OCI-LY7 (cell line): Measurements from ENCODE around the gene CNPY2. TPM values are rescaled to one million over a fixed set of nuclear protein-coding genes. Genes with fewer than 3 reads are reported as not detected.

Source experiments
- Bru-seq: library from RNA; stranded (reverse); fragments of 400-500 nt; gene quantifications from one replicate; lab custom pipeline; 2021; lab: Mats Ljungman, UMichigan
- BruChase-seq, 2 experiments: library from RNA; stranded (reverse); fragments of 400-500 nt; gene quantifications; one replicate each; lab custom pipeline; 2021; lab: Mats Ljungman, UMichigan
- BruUV-seq: library from RNA; stranded (reverse); fragments of 400-500 nt; replicated peaks from 2 replicates; lab custom pipeline; 2021; lab: Mats Ljungman, UMichigan
- CTCF ChIA-PET: fragments of 300-600 bp; sonication (Branson Sonifier 250); formaldehyde crosslinking; loops from one replicate; lab custom pipeline; 2022; ENCODE audit warnings: antibody characterized with exemption; ENCODE audit not compliant: unreplicated experiment; lab: Charles Lee
- POLR2A ChIA-PET: fragments of 300-600 bp; sonication (Branson Sonifier 250); formaldehyde crosslinking; loops from one replicate; lab custom pipeline; 2022; ENCODE audit warnings: antibody characterized with exemption; lab: Charles Lee
- DNase-seq: peaks from one replicate; pipeline ENCODE4 v3.0.0-alpha.2; 2015; ENCODE audit warnings: low spot score
- H2AFZ ChIP-seq: fragments of 200-600 bp; sonication (generic), shearing (Covaris generic); 2 replicates; pipeline ENCODE4 v1.6.1; 2014; ENCODE audit warnings: mild to moderate bottlenecking, antibody characterized with exemption, low read length, moderate library complexity
- H3K27ac ChIP-seq: fragments of 200-600 bp; sonication (generic); 2 replicates; pipeline ENCODE4 v1.5.1; 2014; ENCODE audit warnings: mixed run types, low read depth, mild to moderate bottlenecking, moderate library complexity, low read length, inconsistent platforms; ENCODE audit not compliant: poor library complexity, severe bottlenecking
- H3K36me3 ChIP-seq: fragments of 200-600 bp; sonication (generic); 2 replicates; pipeline ENCODE4 v1.6.1; 2014; ENCODE audit warnings: mild to moderate bottlenecking, antibody characterized with exemption, low read length, moderate library complexity, mixed read lengths; ENCODE audit not compliant: insufficient read depth
- H3K4me1 ChIP-seq: fragments of 200-600 bp; sonication (generic); 2 replicates; pipeline ENCODE4 v1.5.1; 2014; ENCODE audit warnings: mild to moderate bottlenecking, low read length; ENCODE audit not compliant: insufficient read depth, poor library complexity, severe bottlenecking
- H3K4me2 ChIP-seq: fragments of 200-600 bp; sonication (generic); 2 replicates; pipeline ENCODE4 v1.6.1; 2014; ENCODE audit warnings: mild to moderate bottlenecking, low read length
- H3K4me3 ChIP-seq: fragments of 200-600 bp; sonication (generic); 2 replicates; pipeline ENCODE4 v1.5.1; 2014; ENCODE audit warnings: mild to moderate bottlenecking, low read depth, low read length; ENCODE audit not compliant: poor library complexity, severe bottlenecking
- H3K79me2 ChIP-seq: fragments of 200-600 bp; sonication (generic); 2 replicates; pipeline ENCODE4 v1.6.1; 2016; ENCODE audit warnings: low read depth, mild to moderate bottlenecking, low read length, moderate library complexity, mixed read lengths; ENCODE audit not compliant: insufficient read depth
- H3K9me2 ChIP-seq: fragments of 200-600 bp; sonication (generic); 2 replicates; pipeline ENCODE4 v1.6.1; 2016; ENCODE audit warnings: mild to moderate bottlenecking, low read length, mixed read lengths; ENCODE audit not compliant: insufficient read depth
- H3K9me3 ChIP-seq: fragments of 200-600 bp; sonication (generic); 2 replicates; pipeline ENCODE4 v1.6.1; 2014; ENCODE audit warnings: mild to moderate bottlenecking, mixed run types, low read length, mixed read lengths
- H4K20me1 ChIP-seq: fragments of 200-600 bp; sonication (generic); 2 replicates; pipeline ENCODE4 v1.6.1; 2014; ENCODE audit warnings: mild to moderate bottlenecking, antibody characterized with exemption, low read length, moderate library complexity, mixed read lengths; ENCODE audit not compliant: insufficient read depth
- CTCF ChIP-seq: fragments of 200-600 bp; sonication (generic); conservative IDR thresholded peaks from 2 replicates; pipeline ENCODE4 v1.5.1; 2014; ENCODE audit warnings: mild to moderate bottlenecking, antibody characterized with exemption, low read length, moderate library complexity, mixed read lengths
- EZH2phosphoT487 ChIP-seq: fragments of 200-600 bp; sonication (generic); IDR thresholded peaks from 2 replicates; pipeline ENCODE4 v1.6.1; 2018; ENCODE audit warnings: low read depth, borderline replicate concordance, mild to moderate bottlenecking, mixed run types, antibody characterized with exemption, low read length, moderate library complexity, mixed read lengths
- intact Hi-C: fragments of 100-400 bp; cut with micrococcal nuclease; formaldehyde crosslinking; loops from one replicate; pipeline ENCODE4 v1.10.0; 2022; ENCODE audit not compliant: unreplicated experiment
- long read RNA-seq: library from polyadenylated mRNA; stranded (forward); transcript quantifications from one replicate; pipeline ENCODE4 v2.0.0, GENCODE V29; 2022
- total RNA-seq, 2 experiments: library from RNA; depleted of rRNA in 1 of 2; stranded (reverse); fragments of >200 nt in 1 of 2; shearing (Covaris generic) in 1 of 2; gene quantifications; 2 replicates each; pipeline ENCODE4 v1.2.3, GENCODE V29; 2014 to 2022

The CNPY2 gene
- total RNA-seq (2014; rRNA removed; shearing (Covaris generic)): 62.8 and 75.5 TPM in 2 replicates
- 80.2 and 85.5 TPM in 2 replicates for total RNA-seq (2022)
- Bru-seq, nascent RNA: percentile 83 among the genes with signal in this experiment
- percentile 93 among the genes with signal in this experiment for BruChase-seq, experiment 1, labeled RNA remaining after a 6-hour chase
- BruChase-seq, experiment 2, labeled RNA remaining after a 2-hour chase: percentile 86 among the genes with signal in this experiment
- long read RNA-seq, transcript CNPY2-206 (3 exons, 817 nt): minor isoform, 11 of 58 reads
- long read RNA-seq, transcript CNPY2-201 (6 exons, 1,214 nt): major isoform, 28 of 58 reads
- long read RNA-seq, partial matches to known transcripts: 4 of 58 reads
- long read RNA-seq, other reads (novel, unspliced or antisense): 11 of 58 reads

DNA sequence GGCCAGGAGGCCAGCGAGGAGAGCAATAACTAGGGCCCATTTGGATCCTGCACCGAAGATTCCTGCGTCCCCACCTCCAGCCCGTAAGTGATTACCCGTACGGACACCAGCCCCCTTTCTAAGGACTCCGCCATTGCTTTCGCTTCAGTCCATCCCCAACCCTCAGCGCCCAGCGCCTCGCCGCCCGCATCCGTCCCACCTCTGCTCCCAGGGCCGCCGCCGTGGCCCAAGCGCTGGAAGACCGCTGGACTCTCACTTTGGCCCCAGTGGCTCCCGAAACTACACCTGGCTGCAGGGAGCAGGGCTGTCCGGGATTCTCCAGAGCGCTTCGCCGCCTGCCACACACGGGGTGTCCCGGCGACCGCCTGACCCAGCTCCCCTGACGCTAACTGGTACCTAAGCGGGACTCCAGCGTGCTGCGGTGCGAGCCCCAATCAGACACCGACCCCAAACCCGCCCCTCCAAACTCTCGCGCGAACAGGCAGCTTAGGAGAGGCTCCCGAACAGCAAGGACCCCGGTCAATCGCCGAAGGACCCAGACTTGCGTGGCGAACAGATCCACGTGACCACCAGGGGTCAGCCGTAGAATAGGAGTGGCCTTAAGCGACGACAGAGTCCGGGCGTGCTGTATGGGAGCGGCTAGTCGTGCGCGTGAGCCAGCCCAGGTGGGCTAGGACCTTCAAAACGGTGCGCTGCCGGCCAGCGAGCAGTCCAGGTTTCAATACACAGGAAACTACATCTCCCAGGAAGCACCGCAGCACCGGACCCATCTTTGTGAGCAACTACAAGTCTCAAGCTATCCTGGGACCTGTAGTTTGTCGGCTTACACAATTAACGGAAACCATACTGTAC, at the start of gene CNPY2:
Gene CNPY2, minus strand, starts transcription at position 367 of the 852 bp plus-strand sequence. CDS start 771 bp downstream, outside the sequence.
- POLR2A ChIA-PET: interaction anchor here (0.6 to 2.7 kb wide), 19 partner anchors 9 to 148 kb away, joined by 3 to 17 read pairs (median 4); partner anchors contain the start of genes IL23A, PAN2, RNF41 and STAT2
- H3K36me3 ChIP-seq: peaks cover 44% of the 10 kb centered on the region
- peaks cover 15% of the 10 kb centered on the region; the same call in 1 of the 2 replicates for H3K79me2 ChIP-seq
- peak; percentile 96 for DNase-seq
- no peaks in the 10 kb centered on the region for H3K9me2 ChIP-seq
- peaks cover 14% of the 10 kb centered on the region for H3K4me1 ChIP-seq
- peak within 1 kb of the TSS; percentile 60 for H3K27ac ChIP-seq
- H3K9me3 ChIP-seq: no peaks in the 10 kb centered on the region
- H4K20me1 ChIP-seq: no peaks in the 10 kb centered on the region
- intact Hi-C loops: loop anchor here (1.0 to 5.0 kb wide), 4 partner anchors 61 to 152 kb away; partner anchors contain the start of genes SPRYD4 and TIMELESS
- H2AFZ ChIP-seq: peak within 1 kb of the TSS; percentile 68
- no TSS peak for BruUV-seq
- no peak for TF ChIP-seq EZH2phosphoT487
- TF ChIP-seq CTCF: peak; percentile 48; the same call in 1 of the 2 replicates
- peak within 1 kb of the TSS; percentile 84 for H3K4me2 ChIP-seq
- H3K4me3 ChIP-seq: peak within 1 kb of the TSS; percentile 83
- CTCF ChIA-PET: interaction anchor here (0.5 to 2.1 kb wide), 7 partner anchors 11 to 495 kb away, joined by 3 to 12 read pairs (median 4); partner anchors contain the start of gene CS

DNA sequence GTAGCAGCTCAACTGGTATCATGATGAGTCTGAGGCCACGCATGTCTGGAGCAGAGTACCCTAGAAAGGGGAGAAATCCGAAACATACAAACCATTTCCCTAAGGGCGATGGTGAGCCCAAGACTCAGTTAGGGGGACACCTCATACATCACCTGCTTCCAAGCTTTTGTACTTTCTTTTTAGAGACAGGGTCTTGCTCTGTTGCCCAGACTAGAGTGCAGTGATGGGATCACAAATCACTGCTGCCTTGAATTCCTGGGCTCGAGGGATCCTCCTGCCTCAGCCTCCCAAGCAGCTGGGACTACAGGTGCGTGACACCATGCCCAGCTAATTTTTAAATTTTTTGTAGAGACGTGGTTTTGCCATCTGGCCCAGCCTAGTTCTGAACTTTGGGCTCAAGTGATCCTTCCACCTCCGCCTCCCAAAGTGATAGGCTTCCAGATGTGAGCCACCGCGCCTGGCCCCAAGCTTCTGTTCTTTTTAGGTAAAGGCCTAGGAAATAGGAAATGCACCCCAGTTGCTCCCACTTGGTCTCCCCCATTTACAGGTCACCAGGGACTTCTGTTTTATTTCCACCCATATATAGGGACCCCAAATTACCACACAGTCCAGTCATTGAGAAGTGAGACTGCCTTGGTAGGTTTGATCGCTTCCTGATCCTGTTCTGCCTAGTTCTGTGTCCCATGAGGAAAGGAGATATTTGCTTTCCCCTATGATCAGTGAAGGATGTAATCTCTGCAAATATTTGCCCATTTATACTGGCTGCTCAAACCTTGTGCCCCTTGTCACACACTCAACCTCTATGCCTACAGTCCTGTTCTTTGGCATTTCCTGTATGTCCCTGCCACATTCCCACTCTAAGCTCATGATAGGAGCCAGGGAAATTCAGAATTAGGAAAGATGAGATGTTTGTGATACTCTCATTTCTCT, 46.6 kb upstream of the CNPY2 start, which contains the start of gene APOF:
Gene APOF, minus strand, starts transcription at position 728 of the 930 bp plus-strand sequence. Its CDS starts 112 bp downstream, at position 616.
- POLR2A ChIA-PET: interaction anchor here (0.6 to 7.6 kb wide), 6 partner anchors 8 to 98 kb away, joined by 3 to 116 read pairs (median 18); partner anchors contain the start of gene CNPY2
- H3K79me2 ChIP-seq: peaks cover 29% of the 10 kb centered on the region
- intact Hi-C loops: no loop called here
- no peak within 1 kb of the TSS for H3K4me3 ChIP-seq
- H3K4me2 ChIP-seq: 0 out of 2 replicates have a peak within 1 kb of the TSS, but pooled peaks have one; percentile 83
- H3K36me3 ChIP-seq: no peaks in the 10 kb centered on the region
- no peak within 1 kb of the TSS for H3K27ac ChIP-seq
- peaks cover 42% of the 10 kb centered on the region for H3K4me1 ChIP-seq
- H4K20me1 ChIP-seq: no peaks in the 10 kb centered on the region
- no peaks in the 10 kb centered on the region for H3K9me3 ChIP-seq
- TF ChIP-seq EZH2phosphoT487 (no peak), CTCF (no peak)
- H2AFZ ChIP-seq: no peak within 1 kb of the TSS
- CTCF ChIA-PET: interaction anchor here (0.5 to 0.9 kb wide), 2 partner anchors 14 to 56 kb away, joined by 3 to 6 read pairs; no protein-coding TSS in a partner anchor
- no TSS peak for BruUV-seq
- no peak for DNase-seq
- H3K9me2 ChIP-seq: no peaks in the 10 kb centered on the region
